Neuronal stem cell (in vitro differentiated cells): ENCODE measurements around the gene SCFD1.

Source experiments
- DNase-seq: peaks from one replicate; pipeline ENCODE4 v3.0.0-alpha.2; 2013; ENCODE audit warnings: low spot score
- H2AFZ ChIP-seq: one replicate; pipeline ENCODE4 v1.6.1; 2013; ENCODE audit warnings: mild to moderate bottlenecking, low read length, inconsistent platforms
- H2AK5ac ChIP-seq: 2 replicates; pipeline ENCODE4 v1.6.1; 2013; ENCODE audit warnings: low read depth, mild to moderate bottlenecking, inconsistent platforms, low read length, moderate library complexity, mixed read lengths
- H2BK120ac ChIP-seq: 2 replicates; pipeline ENCODE4 v1.6.1; 2013; ENCODE audit warnings: low read depth, mild to moderate bottlenecking, inconsistent platforms, low read length, moderate library complexity, mixed read lengths
- H2BK12ac ChIP-seq: one replicate; pipeline ENCODE4 v1.6.1; 2013; ENCODE audit warnings: low read length, inconsistent platforms
- H2BK15ac ChIP-seq: 2 replicates; pipeline ENCODE4 v1.6.1; 2013; ENCODE audit warnings: mild to moderate bottlenecking, low read length, inconsistent platforms, mixed read lengths
- H2BK5ac ChIP-seq: one replicate; pipeline ENCODE4 v1.6.1; 2013; ENCODE audit warnings: inconsistent platforms, mild to moderate bottlenecking, low read length, moderate library complexity
- H3K14ac ChIP-seq: one replicate; pipeline ENCODE4 v1.6.1; 2013; ENCODE audit warnings: low read length, inconsistent platforms
- H3K18ac ChIP-seq: 2 replicates; pipeline ENCODE4 v1.6.1; 2013; ENCODE audit warnings: low read length, inconsistent platforms
- H3K23ac ChIP-seq: 2 replicates; pipeline ENCODE4 v1.6.1; 2013; ENCODE audit warnings: low read depth, mild to moderate bottlenecking, mixed read lengths, low read length, inconsistent platforms; ENCODE audit not compliant: poor library complexity
- H3K27ac ChIP-seq: replicated peaks from 3 replicates; pipeline ENCODE4 v1.5.1; 2013; ENCODE audit warnings: low read length, inconsistent platforms
- H3K27me3 ChIP-seq, 3 experiments: 2 replicates each; pipeline ENCODE4 v1.6.1; 2013; ENCODE audit warnings: low read length in 3 of 3, mild to moderate bottlenecking in 2 of 3, inconsistent platforms in 1 of 3, low read depth in 1 of 3, mixed read lengths in 1 of 3, moderate library complexity in 1 of 3; ENCODE audit not compliant: control insufficient read depth in 3 of 3, insufficient read depth in 3 of 3
- H3K36me3 ChIP-seq, 2 donors: replicated peaks in 1 of 2; 2 replicates each; pipeline ENCODE4 v1.6.1; 2013; ENCODE audit warnings: low read length in 2 of 2; ENCODE audit not compliant: control insufficient read depth in 2 of 2, insufficient read depth in 2 of 2
- H3K4ac ChIP-seq: 2 replicates; pipeline ENCODE4 v1.6.1; 2013; ENCODE audit warnings: inconsistent platforms, mild to moderate bottlenecking, low read length, moderate library complexity
- H3K4me1 ChIP-seq, 2 donors: 1 replicate in 1 of 2; 2 replicates in 1 of 2; pipeline ENCODE4 v1.6.1; 2013; ENCODE audit warnings: low read length in 2 of 2, low read depth in 1 of 2; ENCODE audit not compliant: control insufficient read depth in 2 of 2, insufficient read depth in 1 of 2
- H3K4me2 ChIP-seq: one replicate; pipeline ENCODE4 v1.6.1; 2013; ENCODE audit warnings: mild to moderate bottlenecking, low read length, inconsistent platforms; ENCODE audit not compliant: insufficient read depth, poor library complexity, severe bottlenecking
- H3K4me3 ChIP-seq, 2 donors: 2 replicates each; pipeline ENCODE4 v1.5.1; 2013; ENCODE audit warnings: low read length in 2 of 2, mild to moderate bottlenecking in 2 of 2, inconsistent platforms in 1 of 2, moderate library complexity in 1 of 2
- H3K79me1 ChIP-seq: one replicate; pipeline ENCODE4 v1.6.1; 2013; ENCODE audit warnings: low read depth, mild to moderate bottlenecking, inconsistent platforms, low read length, moderate library complexity
- H3K9ac ChIP-seq: one replicate; pipeline ENCODE4 v1.6.1; 2013; ENCODE audit warnings: mild to moderate bottlenecking, low read depth, low read length, inconsistent platforms; ENCODE audit not compliant: poor library complexity
- H3K9me3 ChIP-seq, 2 donors: replicated peaks in 1 of 2; 2 replicates each; pipeline versions ENCODE3 to v1.6.1; 2013; ENCODE audit warnings: low read length in 2 of 2, mild to moderate bottlenecking in 2 of 2, inconsistent platforms in 1 of 2, low read depth in 1 of 2, mixed read lengths in 1 of 2, moderate library complexity in 1 of 2; ENCODE audit not compliant: control insufficient read depth in 2 of 2, insufficient read depth in 1 of 2
- H4K8ac ChIP-seq: one replicate; pipeline ENCODE4 v1.6.1; 2013; ENCODE audit warnings: low read depth, mild to moderate bottlenecking, inconsistent platforms, low read length, moderate library complexity
- H4K91ac ChIP-seq: one replicate; pipeline ENCODE4 v1.6.1; 2013; ENCODE audit warnings: low read length, low read depth, mild to moderate bottlenecking, inconsistent platforms; ENCODE audit not compliant: poor library complexity
- WGBS, 2 donors: extraction: QIAGEN DNeasy Blood & Tissue Kit; methylation state at CpG; one replicate each; pipeline ENCODE4 v1.1.7; 2013; ENCODE audit warnings: missing lambda C conversion rate in 2 of 2, mixed read lengths in 1 of 2; ENCODE audit not compliant: insufficient read length in 2 of 2, insufficient replicate concordance in 1 of 2; ENCODE audit errors: extremely low coverage in 2 of 2; 5-methylcytosine and 5-hydroxymethylcytosine counted together

SCFD1 gene

GRCh38 chr14:30657050-30657449 is 34.9 kb downstream of the SCFD1 start:
- Histone ChIP-seq H3K79me1 (no peaks in the 10 kb centered on the region), H3K18ac (no peak overlapping the region), H3K9ac (no peak overlapping the region), H4K91ac (no peak overlapping the region), H2AFZ (no peak overlapping the region), H2AK5ac (no peak overlapping the region), H2BK120ac (no peak overlapping the region), H3K4me3 (no peak overlapping the region), H2BK12ac (no peak overlapping the region), H2BK5ac (no peak overlapping the region), H3K4ac (no peak overlapping the region), H3K36me3 (peaks cover 6 to 94% of the 10 kb centered on the region in 2 donors), H3K27ac (no peak overlapping the region), H3K14ac (no peak overlapping the region), H2BK15ac (no peak overlapping the region), H3K4me1 (no peaks in the 10 kb centered on the region), H3K4me2 (no peak overlapping the region), H3K23ac (no peak overlapping the region), H3K9me3 (no peaks in the 10 kb centered on the region), H3K27me3 (no peaks in the 10 kb centered on the region), H4K8ac (no peak overlapping the region)
- no CpG with 5 or more reads among the region's 2 CpGs for WGBS, 2 donors
- no peak for DNase-seq

GRCh38 chr14:30657606-30658163 is 35.6 kb downstream of the SCFD1 start:
- no peak for DNase-seq
- WGBS, 2 donors: no CpG with 5 or more reads among the region's 2 CpGs
- no peak overlapping the region for H2AK5ac ChIP-seq

GRCh38 chr14:30658645-30659044 is 36.5 kb downstream of the SCFD1 start:
- Histone ChIP-seq H3K27me3 (no peaks in the 10 kb centered on the region), H2BK5ac (no peak overlapping the region), H3K4me1 (no peaks in the 10 kb centered on the region), H3K9ac (no peak overlapping the region), H3K4me2 (no peak overlapping the region), H2AK5ac (no peak overlapping the region), H3K14ac (no peak overlapping the region), H2BK12ac (no peak overlapping the region), H3K36me3 (peaks cover 4 to 93% of the 10 kb centered on the region in 2 donors), H3K18ac (no peak overlapping the region), H2BK15ac (no peak overlapping the region), H3K4me3 (no peak overlapping the region), H3K27ac (no peak overlapping the region), H3K23ac (no peak overlapping the region), H3K79me1 (no peaks in the 10 kb centered on the region), H2AFZ (no peak overlapping the region), H3K4ac (no peak overlapping the region), H4K91ac (no peak overlapping the region), H3K9me3 (no peaks in the 10 kb centered on the region), H2BK120ac (no peak overlapping the region), H4K8ac (no peak overlapping the region)
- WGBS, 2 donors: no CpG with 5 or more reads among the region's 3 CpGs
- no peak for DNase-seq

More at GRCh38 chr14:30657606-30658163, 35.6 kb downstream of the SCFD1 start:
- Histone ChIP-seq H2BK120ac (no peak overlapping the region), H4K91ac (no peak overlapping the region), H3K9ac (no peak overlapping the region), H2BK15ac (no peak overlapping the region), H2BK12ac (no peak overlapping the region), H3K27ac (no peak overlapping the region), H2AFZ (no peak overlapping the region), H3K36me3 (peaks cover 6 to 93% of the 10 kb centered on the region in 2 donors), H2BK5ac (no peak overlapping the region), H4K8ac (no peak overlapping the region), H3K4me2 (no peak overlapping the region), H3K4me3 (no peak overlapping the region), H3K79me1 (no peaks in the 10 kb centered on the region), H3K4me1 (no peaks in the 10 kb centered on the region), H3K9me3 (no peaks in the 10 kb centered on the region), H3K18ac (no peak overlapping the region), H3K4ac (no peak overlapping the region), H3K14ac (no peak overlapping the region), H3K27me3 (no peaks in the 10 kb centered on the region), H3K23ac (no peak overlapping the region)

GRCh38 chr14:30669594-30669993 is 47.5 kb downstream of the SCFD1 start:
- H3K9me3 ChIP-seq: peaks cover 0 to under 1% of the 10 kb centered on the region in 2 donors
- H2BK15ac ChIP-seq: no peak overlapping the region
- no peak overlapping the region for H2BK12ac ChIP-seq
- no peak overlapping the region for H3K18ac ChIP-seq
- no peak overlapping the region for H4K8ac ChIP-seq
- H3K4me3 ChIP-seq: no peak overlapping the region
- no peak overlapping the region for H3K9ac ChIP-seq
- peaks cover 0 to 47% of the 10 kb centered on the region in 2 donors for H3K36me3 ChIP-seq
- no peak for DNase-seq
- H3K27ac ChIP-seq: no peak overlapping the region
- no peak overlapping the region for H4K91ac ChIP-seq
- no peak overlapping the region for H3K23ac ChIP-seq
- H3K27me3 ChIP-seq: no peaks in the 10 kb centered on the region
- H3K14ac ChIP-seq: no peak overlapping the region
- peaks cover 0 to 2% of the 10 kb centered on the region in 2 donors for H3K4me1 ChIP-seq
- no peak overlapping the region for H3K4ac ChIP-seq
- H2BK5ac ChIP-seq: no peak overlapping the region
- no peak overlapping the region for H3K4me2 ChIP-seq
- H3K79me1 ChIP-seq: no peaks in the 10 kb centered on the region
- no peak overlapping the region for H2AFZ ChIP-seq
- H2BK120ac ChIP-seq: no peak overlapping the region
- H2AK5ac ChIP-seq: no peak overlapping the region
